Measurements from ENCODE around the gene DCDC2. TPM values are rescaled to one million over a fixed set of nuclear protein-coding genes. Genes with fewer than 3 reads are reported as not detected.
"Not testable (repeated sequence)": the region's sequence is repeated elsewhere in the genome, so short reads cannot be mapped to it uniquely, and the experiment has no call there.

Gene DCDC2
- total RNA-seq, 4 donors from 2014 or later = not detected

GRCh38 chr6:24382220-24382540 is 24.3 kb upstream of the DCDC2 start:
- H3K4me1 ChIP-seq = no peaks in the 10 kb centered on the region
- no peaks in the 10 kb centered on the region for H3K36me3 ChIP-seq
- TF ChIP-seq POLR2A (IDR thresholded peaks at IDR 0.05) = no peak
- no peak for TF ChIP-seq EP300 (IDR thresholded peaks at IDR 0.05)
- H3K27ac ChIP-seq = no peak overlapping the region
- 84 to 92% methylated on average over 1 of the region's 1 CpG for WGBS, 2 donors
- H3K27me3 ChIP-seq = no peaks in the 10 kb centered on the region
- H3K4me3 ChIP-seq = no peak overlapping the region
- no peaks in the 10 kb centered on the region for H3K9me3 ChIP-seq
- no peak for DNase-seq (ENCODE audit: low spot score in 2 of 2)

- H3K9me3 ChIP-seq = no peaks in the 10 kb centered on the region
- no peak overlapping the region for H3K4me3 ChIP-seq
- H3K4me1 ChIP-seq = no peaks in the 10 kb centered on the region
- no peaks in the 10 kb centered on the region for H3K36me3 ChIP-seq
- WGBS, 2 donors = 91 to 94% methylated on average over 4 of the region's 4 CpGs
- H3K27ac ChIP-seq = no peak overlapping the region
- H3K27me3 ChIP-seq = no peaks in the 10 kb centered on the region
- no peak for DNase-seq (ENCODE audit: low spot score in 2 of 2)
- TF ChIP-seq EP300 (IDR thresholded peaks at IDR 0.05) = no peak
- no peak for TF ChIP-seq CTCF (IDR thresholded peaks at IDR 0.05)
- TF ChIP-seq POLR2A (IDR thresholded peaks at IDR 0.05) = no peak
These were observed 23.8 kb upstream of the DCDC2 start for GRCh38 chr6:24381476-24382219.

- no peak for TF ChIP-seq EP300 (IDR thresholded peaks at IDR 0.05)
- H3K9me3 ChIP-seq = no peaks in the 10 kb centered on the region
- H3K4me1 ChIP-seq = no peaks in the 10 kb centered on the region
- no peaks in the 10 kb centered on the region for H3K36me3 ChIP-seq
- H3K27ac ChIP-seq = no peak overlapping the region
- no peaks in the 10 kb centered on the region for H3K27me3 ChIP-seq
- no peak overlapping the region for H3K4me3 ChIP-seq
- DNase-seq (ENCODE audit: low spot score in 2 of 2) = no peak
- WGBS, 2 donors = 67 to 82% methylated on average over 1 of the region's 1 CpG
These were observed 20.7 kb upstream of the DCDC2 start for GRCh38 chr6:24378473-24379097.

- DNase-seq (ENCODE audit: low spot score in 2 of 2) = no peak
- Histone ChIP-seq H3K4me1 (no peaks in the 10 kb centered on the region), H3K36me3 (no peaks in the 10 kb centered on the region), H3K27me3 (no peaks in the 10 kb centered on the region), H3K9me3 (no peaks in the 10 kb centered on the region), H3K27ac (no peak overlapping the region), H3K4me3 (no peak overlapping the region)
- TF ChIP-seq CTCF (IDR thresholded peaks at IDR 0.05) = no peak
- TF ChIP-seq EP300 (IDR thresholded peaks at IDR 0.05) = no peak
- no peak for TF ChIP-seq POLR2A (IDR thresholded peaks at IDR 0.05)
- WGBS, 2 donors = 27 to 42% methylated on average over 4 of the region's 4 CpGs
These were observed 19.0 kb upstream of the DCDC2 start for GRCh38 chr6:24376871-24377270.

- no peaks in the 10 kb centered on the region for H3K4me1 ChIP-seq
- no peaks in the 10 kb centered on the region for H3K36me3 ChIP-seq
- 90 to 95% methylated on average over 6 of the region's 6 CpGs for WGBS, 2 donors
- H3K27me3 ChIP-seq = no peaks in the 10 kb centered on the region
- H3K27ac ChIP-seq = no peak overlapping the region
- peaks cover 0 to 11% (median 0%) of the 10 kb centered on the region in 4 donors for H3K9me3 ChIP-seq
- no peak for DNase-seq (ENCODE audit: low spot score in 2 of 2)
- no peak for TF ChIP-seq EP300 (IDR thresholded peaks at IDR 0.05)
- no peak for TF ChIP-seq POLR2A (IDR thresholded peaks at IDR 0.05)
- no peak for TF ChIP-seq CTCF (IDR thresholded peaks at IDR 0.05)
- no peak overlapping the region for H3K4me3 ChIP-seq
These were observed 16.8 kb upstream of the DCDC2 start for GRCh38 chr6:24374612-24375011.

- not testable (repeated sequence) for H3K4me3 ChIP-seq; DNase-seq (ENCODE audit: low spot score in 2 of 2); H3K27me3 ChIP-seq; H3K9me3 ChIP-seq; H3K27ac ChIP-seq; H3K4me1 ChIP-seq; H3K36me3 ChIP-seq
- 80 to 90% methylated on average over 8 of the region's 8 CpGs for WGBS, 2 donors
These were observed 7.3 kb upstream of the DCDC2 start for GRCh38 chr6:24365103-24365633.

GRCh38 chr6:24362363-24362762 is 4.5 kb upstream of the DCDC2 start:
- H3K27ac ChIP-seq; H3K9me3 ChIP-seq; H3K36me3 ChIP-seq; H3K27me3 ChIP-seq; H3K4me3 ChIP-seq; DNase-seq (ENCODE audit: low spot score in 2 of 2): not testable (repeated sequence)
- H3K4me1 ChIP-seq = peaks cover 0 to 22% (median 6%) of the 10 kb centered on the region in 4 donors
- 82 to 84% methylated on average over 5 of the region's 5 CpGs for WGBS, 2 donors

Data from tibial nerve (tissue), 4 donors.